Measurements from ENCODE around the gene ELAVL1. TPM values are rescaled to one million over a fixed set of nuclear protein-coding genes. Genes with fewer than 3 reads are reported as not detected.
"Not testable (repeated sequence)": the region's sequence is repeated elsewhere in the genome, so short reads cannot be mapped to it uniquely, and the experiment has no call there.

ELAVL1 gene
- total and polyA plus RNA-seq, 3 donors from 2014 or later: 75.7 to 128 (median 84.8) TPM

DNA sequence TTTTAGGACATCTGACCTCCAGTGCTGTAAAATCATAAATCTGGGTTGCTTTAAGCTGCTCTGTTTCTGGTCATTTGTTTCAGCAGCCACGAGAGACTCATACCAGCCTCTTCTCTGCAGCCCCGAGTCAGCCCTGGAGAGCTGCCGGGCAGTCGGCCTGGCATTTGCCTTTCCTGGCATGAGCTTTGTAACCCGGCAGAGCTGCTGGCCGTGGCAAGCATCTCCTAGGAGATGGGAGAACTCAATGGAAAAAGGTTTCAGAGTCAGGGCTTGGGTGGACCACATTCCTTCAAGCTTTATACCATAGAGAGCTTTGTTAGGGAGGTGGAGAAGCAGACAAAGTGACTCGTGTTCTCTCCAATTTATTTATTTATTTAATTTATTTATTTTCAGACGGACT, 25.5 kb upstream of the ELAVL1 start:
- no peak for DNase-seq
- Histone ChIP-seq H3K4me1 (peaks cover 8% of the 10 kb centered on the region), H3K9me3 (no peaks in the 10 kb centered on the region), H3K36me3 (ENCODE audit: low read depth, missing control alignments) (no peaks in the 10 kb centered on the region), H3K27ac (no peak overlapping the region), H3K27me3 (no peaks in the 10 kb centered on the region), H3K4me3 (no peak overlapping the region)
- TF ChIP-seq POLR2A (IDR thresholded peaks at IDR 0.05): no peak
- TF ChIP-seq, protein P1, sequence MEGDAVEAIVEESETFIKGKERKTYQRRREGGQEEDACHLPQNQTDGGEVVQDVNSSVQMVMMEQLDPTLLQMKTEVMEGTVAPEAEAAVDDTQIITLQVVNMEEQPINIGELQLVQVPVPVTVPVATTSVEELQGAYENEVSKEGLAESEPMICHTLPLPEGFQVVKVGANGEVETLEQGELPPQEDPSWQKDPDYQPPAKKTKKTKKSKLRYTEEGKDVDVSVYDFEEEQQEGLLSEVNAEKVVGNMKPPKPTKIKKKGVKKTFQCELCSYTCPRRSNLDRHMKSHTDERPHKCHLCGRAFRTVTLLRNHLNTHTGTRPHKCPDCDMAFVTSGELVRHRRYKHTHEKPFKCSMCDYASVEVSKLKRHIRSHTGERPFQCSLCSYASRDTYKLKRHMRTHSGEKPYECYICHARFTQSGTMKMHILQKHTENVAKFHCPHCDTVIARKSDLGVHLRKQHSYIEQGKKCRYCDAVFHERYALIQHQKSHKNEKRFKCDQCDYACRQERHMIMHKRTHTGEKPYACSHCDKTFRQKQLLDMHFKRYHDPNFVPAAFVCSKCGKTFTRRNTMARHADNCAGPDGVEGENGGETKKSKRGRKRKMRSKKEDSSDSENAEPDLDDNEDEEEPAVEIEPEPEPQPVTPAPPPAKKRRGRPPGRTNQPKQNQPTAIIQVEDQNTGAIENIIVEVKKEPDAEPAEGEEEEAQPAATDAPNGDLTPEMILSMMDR (IDR thresholded peaks at IDR 0.05): no peak
- WGBS, 2 donors: 71 to 77% methylated on average over 8 of the region's 8 CpGs
- intact Hi-C loops (cut with DNase I; ENCODE audit: low total_unique reads): no loop called here

DNA sequence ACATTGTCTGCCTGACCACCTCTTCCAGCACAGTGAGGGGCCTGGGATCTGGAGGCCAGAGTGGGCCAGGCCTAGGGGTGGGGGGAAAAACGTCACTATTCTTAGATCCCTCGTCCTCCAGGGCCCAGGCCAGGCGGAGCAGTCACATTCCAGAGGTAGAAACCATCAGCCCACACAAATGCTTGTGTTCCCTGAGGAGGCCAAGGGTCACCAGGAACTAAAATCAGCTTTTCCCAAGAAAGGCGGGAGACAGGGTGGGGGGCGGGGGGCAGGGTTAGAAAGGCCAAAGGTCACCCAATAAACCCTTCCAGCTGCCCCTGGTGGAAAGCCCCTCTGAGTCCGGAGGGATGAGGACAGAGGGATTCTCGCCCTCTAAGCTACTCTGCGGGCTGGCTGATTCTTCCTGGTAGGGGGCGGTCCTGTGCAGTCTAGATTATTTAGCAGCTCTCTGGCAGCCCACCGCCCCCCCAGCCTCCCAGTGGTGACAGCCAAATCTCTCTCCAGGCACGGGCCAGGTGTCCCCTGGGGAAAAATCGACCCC, 23.6 kb upstream of the ELAVL1 start:
- intact Hi-C loops (cut with DNase I; ENCODE audit: low total_unique reads): no loop called here
- no peaks in the 10 kb centered on the region for H3K9me3 ChIP-seq
- no peaks in the 10 kb centered on the region for H3K36me3 ChIP-seq (ENCODE audit: low read depth, missing control alignments)
- no peaks in the 10 kb centered on the region for H3K27me3 ChIP-seq
- peaks cover 8% of the 10 kb centered on the region for H3K4me1 ChIP-seq
- peak overlapping the region in 1 of 2 donors; percentile 30 for H3K27ac ChIP-seq
- DNase-seq: no peak
- H3K4me3 ChIP-seq: no peak overlapping the region
- no peak for TF ChIP-seq POLR2A (IDR thresholded peaks at IDR 0.05)
- TF ChIP-seq, protein P1 (IDR thresholded peaks at IDR 0.05): no peak
- WGBS, 2 donors: 43% methylated on average over 8 to 12 of the region's 12 CpGs

DNA sequence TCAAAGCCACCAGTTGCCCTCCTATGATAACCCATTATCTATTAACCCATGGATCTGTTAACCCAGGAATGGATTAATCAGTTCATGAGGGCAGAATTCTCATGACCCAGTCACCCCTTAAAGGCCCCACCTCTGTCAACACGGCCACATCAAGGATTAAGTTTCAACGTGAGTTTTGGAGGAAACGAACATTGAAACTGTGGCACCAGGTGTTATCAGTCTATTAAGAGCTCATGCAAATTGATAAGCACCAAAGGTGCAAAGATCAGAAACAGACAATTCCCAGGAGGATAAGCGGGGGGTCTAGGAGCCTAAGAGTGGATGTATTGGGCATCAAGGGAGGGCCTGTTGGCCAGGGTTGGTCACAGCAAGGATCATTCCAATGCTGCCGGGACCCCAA, 19.9 kb upstream of the ELAVL1 start:
- Histone ChIP-seq H3K27ac (no peak overlapping the region), H3K9me3 (no peaks in the 10 kb centered on the region), H3K27me3 (no peaks in the 10 kb centered on the region), H3K4me3 (no peak overlapping the region), H3K4me1 (peaks cover 8% of the 10 kb centered on the region), H3K36me3 (ENCODE audit: low read depth, missing control alignments) (no peaks in the 10 kb centered on the region)
- DNase-seq: no peak
- intact Hi-C loops (cut with DNase I; ENCODE audit: low total_unique reads): no loop called here
- TF ChIP-seq POLR2A (IDR thresholded peaks at IDR 0.05): no peak
- TF ChIP-seq, protein P1 (IDR thresholded peaks at IDR 0.05): no peak
- 86 to 90% methylated on average over 5 of the region's 5 CpGs for WGBS, 2 donors

DNA sequence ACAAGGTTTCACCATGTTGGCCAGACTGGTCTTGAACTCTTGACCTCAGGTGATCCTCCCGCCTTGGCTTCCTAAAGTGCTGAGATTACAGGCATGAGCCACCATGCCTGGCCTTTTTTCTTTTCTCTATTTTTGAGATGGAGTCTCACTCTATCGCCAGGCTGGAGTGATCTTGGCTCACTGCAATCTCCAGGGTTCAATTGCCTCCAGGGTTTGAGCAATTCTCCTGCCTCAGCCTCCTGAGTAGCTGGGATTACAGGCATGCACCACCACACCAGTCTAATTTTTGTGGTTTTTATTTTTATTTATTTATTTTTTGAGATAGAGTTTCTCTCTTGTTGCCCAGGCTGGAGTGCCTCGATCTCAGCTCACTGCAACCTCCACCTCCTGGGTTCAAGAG, 18.8 kb upstream of the ELAVL1 start:
- DNase-seq; intact Hi-C loops (cut with DNase I; ENCODE audit: low total_unique reads); H3K36me3 ChIP-seq (ENCODE audit: low read depth, missing control alignments); H3K9me3 ChIP-seq; H3K4me1 ChIP-seq; H3K4me3 ChIP-seq; H3K27me3 ChIP-seq; H3K27ac ChIP-seq: not testable (repeated sequence)
- WGBS, 2 donors: 97 to 100% methylated on average over 3 of the region's 3 CpGs

DNA sequence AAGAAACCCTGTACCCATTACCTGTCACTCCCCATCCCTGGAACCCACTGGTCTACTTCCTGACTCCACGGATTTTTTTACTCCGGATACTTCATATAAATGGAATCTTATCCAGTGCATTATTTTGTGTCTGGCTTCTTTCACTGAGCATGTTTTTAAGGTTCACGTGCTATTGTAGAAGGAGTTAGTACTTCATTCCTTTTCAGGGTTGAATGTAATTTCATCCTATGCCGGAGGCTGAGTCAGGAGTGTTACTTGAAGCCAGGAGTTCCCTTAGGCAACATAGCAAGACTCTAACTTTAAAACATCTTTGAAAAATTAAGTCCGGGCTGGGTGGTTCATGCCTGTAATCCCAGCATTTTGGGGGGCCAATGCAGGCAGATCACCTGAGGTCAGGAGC, 17.9 kb upstream of the ELAVL1 start:
- Histone ChIP-seq H3K27ac (no peak overlapping the region), H3K4me3 (no peak overlapping the region), H3K27me3 (no peaks in the 10 kb centered on the region), H3K36me3 (ENCODE audit: low read depth, missing control alignments) (no peaks in the 10 kb centered on the region), H3K4me1 (no peaks in the 10 kb centered on the region), H3K9me3 (no peaks in the 10 kb centered on the region)
- no peak for DNase-seq
- intact Hi-C loops (cut with DNase I; ENCODE audit: low total_unique reads): no loop called here
- 89 to 95% methylated on average over 5 of the region's 5 CpGs for WGBS, 2 donors
- no peak for TF ChIP-seq POLR2A (IDR thresholded peaks at IDR 0.05)
- TF ChIP-seq, protein P1 (IDR thresholded peaks at IDR 0.05): no peak

Data from testis (tissue), 3 donors.